ENCODE results near the gene CTIF.

The CTIF gene

DNA sequence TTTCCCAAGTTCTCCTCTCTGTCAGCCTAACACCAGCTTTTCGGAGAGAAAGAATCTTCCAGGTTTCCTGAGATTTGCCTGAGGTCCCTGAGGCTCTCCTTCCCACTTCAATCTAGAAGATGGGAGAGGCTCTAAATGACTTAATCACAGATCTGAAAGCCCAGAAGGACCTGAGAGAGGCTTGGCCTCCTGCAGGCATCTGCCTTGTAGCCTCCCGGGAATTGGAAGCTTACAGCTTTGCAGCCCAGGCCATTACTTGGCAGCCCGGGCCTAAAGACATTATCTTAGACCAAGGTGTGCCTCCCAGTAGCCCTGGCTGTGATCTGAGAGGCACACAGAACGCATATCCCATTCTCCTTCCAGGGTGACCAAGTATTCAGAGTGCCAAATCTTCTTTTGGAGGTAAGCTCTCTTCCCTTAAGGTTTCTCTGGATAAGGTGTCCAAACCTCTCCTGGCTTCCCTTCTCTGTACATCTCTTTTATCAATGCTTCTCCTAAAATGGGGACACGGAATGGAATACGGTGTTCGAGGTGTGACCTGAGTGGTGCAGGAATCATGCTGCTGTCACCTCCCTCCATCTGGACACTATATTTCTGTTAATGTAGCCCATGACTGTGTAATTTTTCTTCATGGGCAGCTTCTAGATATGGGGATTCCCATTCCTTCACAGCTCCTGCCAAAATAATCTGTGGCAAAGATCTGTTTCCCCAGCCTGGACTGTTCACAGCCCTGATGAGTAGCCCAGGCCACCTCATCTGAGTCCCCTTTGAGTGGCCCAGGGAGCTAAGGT is 16.0 kb downstream of the CTIF start:
- TF ChIP-seq, protein P1, sequence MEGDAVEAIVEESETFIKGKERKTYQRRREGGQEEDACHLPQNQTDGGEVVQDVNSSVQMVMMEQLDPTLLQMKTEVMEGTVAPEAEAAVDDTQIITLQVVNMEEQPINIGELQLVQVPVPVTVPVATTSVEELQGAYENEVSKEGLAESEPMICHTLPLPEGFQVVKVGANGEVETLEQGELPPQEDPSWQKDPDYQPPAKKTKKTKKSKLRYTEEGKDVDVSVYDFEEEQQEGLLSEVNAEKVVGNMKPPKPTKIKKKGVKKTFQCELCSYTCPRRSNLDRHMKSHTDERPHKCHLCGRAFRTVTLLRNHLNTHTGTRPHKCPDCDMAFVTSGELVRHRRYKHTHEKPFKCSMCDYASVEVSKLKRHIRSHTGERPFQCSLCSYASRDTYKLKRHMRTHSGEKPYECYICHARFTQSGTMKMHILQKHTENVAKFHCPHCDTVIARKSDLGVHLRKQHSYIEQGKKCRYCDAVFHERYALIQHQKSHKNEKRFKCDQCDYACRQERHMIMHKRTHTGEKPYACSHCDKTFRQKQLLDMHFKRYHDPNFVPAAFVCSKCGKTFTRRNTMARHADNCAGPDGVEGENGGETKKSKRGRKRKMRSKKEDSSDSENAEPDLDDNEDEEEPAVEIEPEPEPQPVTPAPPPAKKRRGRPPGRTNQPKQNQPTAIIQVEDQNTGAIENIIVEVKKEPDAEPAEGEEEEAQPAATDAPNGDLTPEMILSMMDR (IDR thresholded peaks at IDR 0.05; ENCODE audit: low read depth, low read length, missing control alignments) = no peak
- Histone ChIP-seq H3K27me3 (replicated peaks) (no peaks in the 10 kb centered on the region), H3K27ac (no peak overlapping the region), H3K36me3 (replicated peaks) (peaks cover 5% of the 10 kb centered on the region), H3K4me3 (ENCODE audit: low read depth, low read length) (no peak overlapping the region)
- in situ Hi-C loops (cut with HindIII; ENCODE audit: low pct_ligation_motif_present, low sequenced_read_pairs) = no loop called here
- no peak for DNase-seq

DNA sequence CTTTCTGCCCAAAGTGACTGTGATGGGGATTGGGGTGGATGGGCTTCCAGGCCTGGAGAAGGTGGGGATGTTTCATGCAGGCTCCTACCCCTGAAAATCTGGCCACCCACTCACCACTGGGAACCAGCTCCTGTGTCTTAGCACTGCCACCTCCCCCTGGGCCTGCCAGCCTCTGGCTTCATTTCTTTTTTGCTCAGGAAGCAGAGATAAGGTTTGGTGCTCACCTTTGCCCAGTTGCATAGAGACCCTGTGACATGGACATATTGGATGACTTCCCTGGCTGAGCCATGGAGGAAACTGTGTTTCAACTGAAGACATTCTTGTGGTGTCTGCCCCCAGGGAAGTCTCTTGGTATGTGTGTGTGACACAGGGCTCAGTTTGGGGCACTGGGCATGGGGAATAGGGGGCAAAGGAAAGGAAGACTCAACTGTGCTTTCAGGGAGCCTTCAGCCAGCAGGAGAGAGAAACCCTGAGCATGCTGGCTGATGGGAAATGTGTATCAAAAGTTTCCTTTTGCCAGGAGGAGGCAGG is 16.7 kb downstream of the CTIF start:
- H3K27ac ChIP-seq = no peak overlapping the region
- peaks cover 5% of the 10 kb centered on the region for H3K36me3 ChIP-seq (replicated peaks)
- TF ChIP-seq, protein P1 (IDR thresholded peaks at IDR 0.05; ENCODE audit: low read depth, low read length, missing control alignments) = no peak
- H3K4me3 ChIP-seq (ENCODE audit: low read depth, low read length) = no peak overlapping the region
- DNase-seq = no peak
- H3K27me3 ChIP-seq (replicated peaks) = no peaks in the 10 kb centered on the region
- in situ Hi-C loops (cut with HindIII; ENCODE audit: low pct_ligation_motif_present, low sequenced_read_pairs) = no loop called here

DNA sequence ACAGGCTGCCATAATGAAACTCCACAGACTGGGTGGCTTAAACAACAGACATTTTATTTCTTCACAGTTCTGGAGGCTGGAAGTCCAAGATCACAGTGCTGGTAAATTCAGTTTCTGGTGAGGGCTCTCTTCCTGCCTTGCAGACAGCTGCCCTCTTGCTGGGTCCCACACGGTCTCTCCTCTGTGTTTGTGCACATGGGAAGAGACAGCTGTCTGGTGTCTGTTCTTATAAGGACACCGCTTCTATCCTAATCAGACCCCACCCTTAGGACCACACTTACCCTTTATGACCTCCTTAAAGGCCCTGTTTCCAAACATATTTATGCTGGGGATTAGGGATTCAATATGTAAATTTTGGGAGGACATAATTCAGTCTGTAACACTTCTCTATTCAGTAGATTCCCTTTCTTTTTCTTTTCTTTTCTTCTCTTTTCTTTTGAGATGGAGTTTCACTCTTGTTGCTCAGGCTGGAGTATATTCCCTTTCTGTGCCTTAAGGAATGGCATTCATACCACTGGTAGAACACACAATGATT is 18.9 kb downstream of the CTIF start:
- in situ Hi-C loops (cut with HindIII; ENCODE audit: low pct_ligation_motif_present, low sequenced_read_pairs) = no loop called here
- DNase-seq = no peak
- Histone ChIP-seq H3K27ac (no peak overlapping the region), H3K27me3 (replicated peaks) (no peaks in the 10 kb centered on the region), H3K36me3 (replicated peaks) (peaks cover 5% of the 10 kb centered on the region), H3K4me3 (ENCODE audit: low read depth, low read length) (no peak overlapping the region)
- TF ChIP-seq, protein P1 (IDR thresholded peaks at IDR 0.05; ENCODE audit: low read depth, low read length, missing control alignments) = no peak

DNA sequence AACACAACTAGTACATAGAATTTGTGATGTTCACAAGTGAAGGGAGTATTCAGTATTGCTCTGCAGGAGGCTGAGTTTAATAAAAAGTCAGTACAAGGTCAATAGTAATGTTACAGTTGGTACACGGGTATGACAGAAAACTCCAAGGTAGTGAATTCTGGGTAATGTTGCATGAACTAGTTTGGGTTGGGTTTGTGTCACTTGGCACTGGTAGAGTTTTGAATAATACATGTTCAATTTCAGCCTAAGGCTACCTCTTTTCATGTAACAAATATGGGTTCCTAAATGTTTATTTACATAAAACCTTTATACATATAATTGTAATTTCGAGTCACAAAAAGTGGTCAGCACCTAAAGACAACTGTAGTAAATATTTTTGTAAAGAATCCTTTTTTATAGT is 19.4 kb downstream of the CTIF start:
- TF ChIP-seq, protein P1 (IDR thresholded peaks at IDR 0.05; ENCODE audit: low read depth, low read length, missing control alignments) = no peak
- H3K4me3 ChIP-seq (ENCODE audit: low read depth, low read length) = no peak overlapping the region
- in situ Hi-C loops (cut with HindIII; ENCODE audit: low pct_ligation_motif_present, low sequenced_read_pairs) = no loop called here
- H3K27me3 ChIP-seq (replicated peaks) = no peaks in the 10 kb centered on the region
- DNase-seq = no peak
- H3K36me3 ChIP-seq (replicated peaks) = peaks cover 5% of the 10 kb centered on the region
- H3K27ac ChIP-seq = no peak overlapping the region

DNA sequence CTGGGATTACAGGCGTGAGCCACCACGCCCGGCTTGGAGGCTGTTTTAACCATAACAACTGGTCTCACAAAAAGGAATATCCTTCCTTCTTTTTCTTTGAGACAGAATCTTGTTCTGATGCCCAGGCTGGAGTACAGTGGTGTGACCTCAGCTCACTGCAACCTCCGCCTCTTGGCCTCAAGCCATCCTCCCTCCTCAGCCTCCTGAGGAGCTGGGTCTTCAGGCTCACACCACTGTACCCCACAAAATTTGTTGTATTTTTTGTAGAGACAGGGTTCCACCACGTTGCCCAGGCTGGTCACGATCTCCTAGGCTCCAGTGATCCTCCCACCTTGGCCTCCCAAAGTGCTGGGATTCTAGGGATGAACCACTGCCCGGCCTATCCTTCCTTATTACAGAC is 21.7 kb downstream of the CTIF start:
- Histone ChIP-seq H3K4me3 (ENCODE audit: low read depth, low read length) (no peak overlapping the region), H3K27ac (no peak overlapping the region), H3K27me3 (replicated peaks) (no peaks in the 10 kb centered on the region), H3K36me3 (replicated peaks) (peaks cover 2% of the 10 kb centered on the region)
- TF ChIP-seq, protein P1 (IDR thresholded peaks at IDR 0.05; ENCODE audit: low read depth, low read length, missing control alignments) = no peak
- DNase-seq = no peak
- in situ Hi-C loops (cut with HindIII; ENCODE audit: low pct_ligation_motif_present, low sequenced_read_pairs) = no loop called here

Measured in brain microvascular endothelial cell (primary cell).